ENCODE data around the gene NCAPD3.

- no peak for TF ChIP-seq CTCF (IDR thresholded peaks at IDR 0.05)
- no peak for TF ChIP-seq POLR2A (IDR thresholded peaks at IDR 0.05)
- TF ChIP-seq POLR2AphosphoS5 (IDR thresholded peaks at IDR 0.05), result no peak
Observed at GRCh38 chr11:134260983-134261382, 37.2 kb upstream of the NCAPD3 start.
